ENCODE results near the gene EXPH5. TPM values are rescaled to one million over a fixed set of nuclear protein-coding genes. Genes with fewer than 3 reads are reported as not detected.

Gene EXPH5
- total and polyA plus RNA-seq, 2 of the 8 experiments (the other 6 are each of a cell fraction or from before 2014, with no cell fraction given), result 1.1 to 11.5 TPM

DNA sequence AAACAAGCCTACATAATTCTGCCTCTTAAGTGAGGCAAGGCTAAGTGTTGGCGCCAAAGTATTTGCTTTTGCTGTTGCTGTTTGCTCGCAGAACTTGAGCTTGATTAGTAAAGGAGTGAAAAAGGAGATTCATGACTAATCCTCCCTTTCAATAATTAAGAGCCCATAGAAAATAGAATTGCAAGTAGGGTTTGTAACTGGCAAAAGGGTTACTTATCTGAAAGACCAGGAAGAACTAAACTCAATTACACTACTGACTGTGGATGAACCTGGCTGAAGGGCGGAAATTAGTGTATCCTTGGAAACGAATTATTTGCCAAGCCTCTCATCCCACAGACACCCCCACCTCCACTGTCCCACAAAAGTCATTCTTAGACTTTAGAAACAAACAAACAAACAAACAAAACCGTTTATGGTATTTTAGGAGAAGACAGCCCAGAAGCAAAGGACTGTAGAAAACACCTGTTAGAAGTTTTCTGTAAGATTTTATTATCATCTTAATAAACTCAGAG is 411 bp upstream of the EXPH5 start:
- peaks cover 9% of the 10 kb centered on the region for H3K23me2 ChIP-seq (ENCODE audit: low read depth, low read length)
- no peak overlapping the region for H3K23ac ChIP-seq (ENCODE audit: insufficient read length)
- no peak overlapping the region for H4K5ac ChIP-seq (ENCODE audit: insufficient read length, low read depth, low read length)
- H3K79me1 ChIP-seq (ENCODE audit: low read depth, low read length), result no peaks in the 10 kb centered on the region
- 22% methylated on average over 5 of the region's 5 CpGs; no CpG with 5 or more reads in 1 of the 2 experiments for WGBS, 2 experiments (ENCODE audit: extremely low coverage in 1 of 2, insufficient coverage in 1 of 2, insufficient read length in 1 of 2, insufficient replicate concordance in 2 of 2, low coverage in 1 of 2, low lambda C conversion rate in 2 of 2, missing lambda C conversion rate in 1 of 2)
- H3K4me1 ChIP-seq (replicated peaks in 1 of 4; ENCODE audit: control insufficient read depth in 3 of 4, insufficient read depth in 4 of 4, low read length in 3 of 4), result peaks cover 0 to 14% (median 11%) of the 10 kb centered on the region in 4 experiments; a peak in 6 of 7 replicates
- DNase-seq (ENCODE audit: low read depth in 1 of 2, low spot score in 2 of 2) (no peak), FAIRE-seq (no peak)
- H3K4ac ChIP-seq (replicated peaks; ENCODE audit: insufficient read length, low read depth, low read length), result no peak overlapping the region
- no peak overlapping the region for H3K14ac ChIP-seq (ENCODE audit: insufficient read length)
- no peak overlapping the region for H2BK20ac ChIP-seq (ENCODE audit: low read length)
- no peaks in the 10 kb centered on the region for H3K36me3 ChIP-seq (ENCODE audit: control insufficient read depth in 2 of 4, insufficient read depth in 4 of 4, low read length in 3 of 4)
- peaks cover 0 to 7% of the 10 kb centered on the region in 2 experiments; a peak in 1 of 4 replicates for H3K79me2 ChIP-seq (ENCODE audit: control insufficient read depth in 1 of 2, insufficient read depth in 2 of 2, low read length in 2 of 2)
- ChIA-PET CTCF (ENCODE audit: partially characterized antibody) (interaction anchor here (0.6 kb wide), 1 partner anchor 14 kb away, joined by 3 read pairs; no protein-coding TSS in a partner anchor), POLR2A (ENCODE audit: partially characterized antibody) (interaction anchor here (0.9 to 1.2 kb wide), 3 partner anchors 23 to 249 kb away, joined by 3 read pairs; no protein-coding TSS in a partner anchor)
- H4K91ac ChIP-seq (replicated peaks; ENCODE audit: insufficient read length, low read length), result no peak overlapping the region
- no peak overlapping the region for H2BK120ac ChIP-seq (replicated peaks; ENCODE audit: low read depth, low read length)
- no peak overlapping the region for H3K56ac ChIP-seq (replicated peaks; ENCODE audit: insufficient read length, low read depth, low read length)
- H2BK15ac ChIP-seq (ENCODE audit: low read length), result no peak overlapping the region
- peak overlapping the region in 1 of 4 experiments; percentile 41; a peak in 1 of 7 replicates for H3K9ac ChIP-seq (replicated peaks in 1 of 4; ENCODE audit: extremely low read depth in 1 of 4, low read depth in 3 of 4, low read length in 3 of 4)
- no peaks in the 10 kb centered on the region for H3K9me3 ChIP-seq (ENCODE audit: insufficient read depth in 2 of 2, low read depth in 1 of 2, low read length in 1 of 2)
- H3K4me2 ChIP-seq (ENCODE audit: insufficient read depth in 1 of 2, low read depth in 2 of 2, low read length in 2 of 2), result peak overlapping the region; percentile 90 to 94
- peaks cover 0 to 10% (median 6%) of the 10 kb centered on the region in 4 experiments; a peak in 5 of 7 replicates for H3K27me3 ChIP-seq (replicated peaks in 1 of 4; ENCODE audit: control insufficient read depth in 3 of 4, extremely low read depth in 1 of 4, insufficient read depth in 3 of 4, low read length in 3 of 4)
- no peak overlapping the region for H3K27ac ChIP-seq (ENCODE audit: low read depth, low read length)
- H4K20me1 ChIP-seq (replicated peaks in 1 of 2; ENCODE audit: control insufficient read depth in 1 of 2, insufficient read depth in 2 of 2, low read length in 2 of 2), result no peaks in the 10 kb centered on the region
- H2BK5ac ChIP-seq (ENCODE audit: low read depth, low read length), result no peak overlapping the region
- H2AK5ac ChIP-seq (ENCODE audit: low read depth, low read length), result no peak overlapping the region
- TF ChIP-seq SP1 (IDR thresholded peaks at IDR 0.05; ENCODE audit: low read depth, low read length) (peak; percentile 0; the same call in 1 of the 2 replicates), SAP30 (IDR thresholded peaks at IDR 0.05; ENCODE audit: insufficient read depth, insufficient replicate concordance, low read length) (no peak)
- H2BK12ac ChIP-seq (ENCODE audit: low read depth, low read length), result no peak overlapping the region
- no peak overlapping the region for H4K8ac ChIP-seq (ENCODE audit: extremely low read depth, insufficient read depth, low read length)
- peak overlapping the region; percentile 30 to 97 (median 79); a peak in 6 of 8 replicates for H3K4me3 ChIP-seq (ENCODE audit: extremely low read depth in 1 of 4, insufficient read depth in 2 of 4, low read depth in 3 of 4, low read length in 4 of 4)
- H2AFZ ChIP-seq (ENCODE audit: low read length), result peak overlapping the region; percentile 43; the same call in 1 of the 2 replicates
- H3K18ac ChIP-seq (ENCODE audit: extremely low read depth, low read length), result no peak overlapping the region
